ENCODE results near the gene CD38. TPM values are rescaled to one million over a fixed set of nuclear protein-coding genes. Genes with fewer than 3 reads are reported as not detected.

Gene CD38
- total RNA-seq, 3 donors from 2014 or later = 2.0 to 47.2 (median 2.6) TPM

DNA sequence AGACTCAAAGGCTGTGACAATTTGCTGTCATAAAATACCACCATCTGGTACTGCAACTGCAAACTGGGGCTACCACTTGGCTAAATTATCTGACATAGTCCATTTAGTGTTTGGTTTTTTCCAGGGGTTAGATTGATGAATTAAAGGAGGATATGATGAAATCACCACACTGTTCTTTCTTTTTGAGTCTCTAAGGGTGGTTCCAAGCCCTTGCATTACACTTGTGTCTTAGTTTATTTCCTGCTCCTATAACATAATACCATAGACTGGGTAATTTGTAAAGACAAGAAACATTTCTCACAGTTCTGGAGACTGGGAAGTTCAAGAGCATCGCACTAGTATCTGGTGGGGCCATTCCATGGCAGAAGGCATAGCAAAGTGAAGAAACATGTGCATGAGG, 32.0 kb upstream of the CD38 start:
- no peaks in the 10 kb centered on the region for H3K9me3 ChIP-seq
- DNase-seq (ENCODE audit: low spot score in 2 of 2) = no peak
- no peaks in the 10 kb centered on the region for H3K36me3 ChIP-seq

DNA sequence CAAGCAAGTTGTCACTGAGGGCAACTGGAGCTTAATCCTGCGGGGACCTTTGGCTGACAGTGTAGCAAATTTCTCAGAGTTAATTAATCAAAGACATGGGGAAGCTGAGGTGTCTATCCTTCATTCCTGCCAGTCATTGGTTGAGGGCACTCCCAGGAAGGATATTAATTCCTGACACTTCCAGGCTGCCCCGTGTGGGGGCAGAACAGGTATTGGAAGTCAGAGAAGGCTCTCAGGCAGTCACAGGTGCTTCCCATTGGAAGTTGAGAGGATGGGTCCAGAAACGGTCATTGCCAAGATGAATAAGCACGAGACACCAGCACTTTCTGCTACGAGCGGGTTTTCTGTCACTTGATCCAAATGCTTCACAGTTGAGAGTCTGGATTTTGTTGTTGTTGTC, 29.1 kb upstream of the CD38 start:
- H3K36me3 ChIP-seq = no peaks in the 10 kb centered on the region

More for the DNA sequence above, 32.0 kb upstream of the CD38 start:
- intact Hi-C loops (cut with DNase I; ENCODE audit: low total_unique reads) = no loop called here
- no peaks in the 10 kb centered on the region for H3K4me1 ChIP-seq
- no peaks in the 10 kb centered on the region for H3K27me3 ChIP-seq
- H3K4me3 ChIP-seq = no peak overlapping the region
- TF ChIP-seq POLR2A (IDR thresholded peaks at IDR 0.05) (no peak), POLR2AphosphoS5 (IDR thresholded peaks at IDR 0.05) (no peak)
- TF ChIP-seq, protein P1, sequence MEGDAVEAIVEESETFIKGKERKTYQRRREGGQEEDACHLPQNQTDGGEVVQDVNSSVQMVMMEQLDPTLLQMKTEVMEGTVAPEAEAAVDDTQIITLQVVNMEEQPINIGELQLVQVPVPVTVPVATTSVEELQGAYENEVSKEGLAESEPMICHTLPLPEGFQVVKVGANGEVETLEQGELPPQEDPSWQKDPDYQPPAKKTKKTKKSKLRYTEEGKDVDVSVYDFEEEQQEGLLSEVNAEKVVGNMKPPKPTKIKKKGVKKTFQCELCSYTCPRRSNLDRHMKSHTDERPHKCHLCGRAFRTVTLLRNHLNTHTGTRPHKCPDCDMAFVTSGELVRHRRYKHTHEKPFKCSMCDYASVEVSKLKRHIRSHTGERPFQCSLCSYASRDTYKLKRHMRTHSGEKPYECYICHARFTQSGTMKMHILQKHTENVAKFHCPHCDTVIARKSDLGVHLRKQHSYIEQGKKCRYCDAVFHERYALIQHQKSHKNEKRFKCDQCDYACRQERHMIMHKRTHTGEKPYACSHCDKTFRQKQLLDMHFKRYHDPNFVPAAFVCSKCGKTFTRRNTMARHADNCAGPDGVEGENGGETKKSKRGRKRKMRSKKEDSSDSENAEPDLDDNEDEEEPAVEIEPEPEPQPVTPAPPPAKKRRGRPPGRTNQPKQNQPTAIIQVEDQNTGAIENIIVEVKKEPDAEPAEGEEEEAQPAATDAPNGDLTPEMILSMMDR (IDR thresholded peaks at IDR 0.05) = no peak
- H3K27ac ChIP-seq = no peak overlapping the region

DNA sequence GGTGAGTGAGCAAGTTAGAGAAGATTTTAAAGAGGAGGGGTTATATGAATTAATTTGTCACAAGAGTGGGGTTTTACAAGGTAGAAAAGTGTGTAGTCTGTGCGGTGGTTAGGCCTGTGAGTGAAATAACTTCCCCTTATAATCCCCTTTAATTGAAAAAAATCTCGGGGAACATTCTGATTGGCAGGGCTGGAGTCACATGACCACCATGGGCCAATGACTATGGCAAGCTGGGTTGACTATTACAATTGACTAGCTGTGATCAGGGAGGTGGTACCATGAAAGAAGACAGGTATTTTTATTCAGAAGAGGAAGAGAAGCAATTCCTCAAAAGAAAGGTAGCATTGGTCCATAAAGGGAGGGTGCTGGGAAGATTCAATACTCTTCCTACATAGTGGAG, 27.0 kb upstream of the CD38 start:
- H3K4me3 ChIP-seq = no peak overlapping the region
- DNase-seq (ENCODE audit: low spot score in 2 of 2) = no peak
- TF ChIP-seq POLR2AphosphoS5 (IDR thresholded peaks at IDR 0.05) = no peak
- TF ChIP-seq, protein P1 (IDR thresholded peaks at IDR 0.05) = no peak
- TF ChIP-seq POLR2A (IDR thresholded peaks at IDR 0.05) = no peak
- H3K9me3 ChIP-seq = no peaks in the 10 kb centered on the region
- no peak overlapping the region for H3K27ac ChIP-seq
- no peaks in the 10 kb centered on the region for H3K36me3 ChIP-seq
- H3K27me3 ChIP-seq = no peaks in the 10 kb centered on the region
- H3K4me1 ChIP-seq = no peaks in the 10 kb centered on the region
- intact Hi-C loops (cut with DNase I; ENCODE audit: low total_unique reads) = no loop called here

More for the DNA sequence above, 29.1 kb upstream of the CD38 start:
- Histone ChIP-seq H3K27ac (no peak overlapping the region), H3K27me3 (no peaks in the 10 kb centered on the region), H3K9me3 (no peaks in the 10 kb centered on the region), H3K4me3 (no peak overlapping the region), H3K4me1 (no peaks in the 10 kb centered on the region)
- no peak for DNase-seq (ENCODE audit: low spot score in 2 of 2)
- TF ChIP-seq POLR2AphosphoS5 (IDR thresholded peaks at IDR 0.05) (no peak), POLR2A (IDR thresholded peaks at IDR 0.05) (no peak)
- TF ChIP-seq, protein P1 (IDR thresholded peaks at IDR 0.05) = no peak
- intact Hi-C loops (cut with DNase I; ENCODE audit: low total_unique reads) = no loop called here

DNA sequence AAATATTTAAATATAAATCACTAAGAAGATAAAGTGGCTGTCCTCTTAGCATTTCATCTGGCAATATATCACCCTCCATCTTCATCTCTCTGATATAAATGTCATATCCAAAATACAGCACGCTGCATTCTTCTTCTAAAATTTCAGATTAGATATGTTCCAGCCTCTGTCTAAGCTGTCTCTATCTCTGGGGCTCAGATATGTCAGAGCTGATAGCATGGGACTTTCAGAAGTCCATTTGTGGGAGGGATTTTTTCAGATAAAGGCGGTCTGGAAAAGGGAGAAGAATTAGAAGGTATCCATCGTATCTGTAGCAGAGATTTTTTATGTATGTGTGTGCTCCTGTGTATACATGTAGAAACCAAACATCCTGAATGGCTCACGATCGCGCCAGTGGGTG, 25.0 kb upstream of the CD38 start:
- Histone ChIP-seq H3K4me1 (no peaks in the 10 kb centered on the region), H3K4me3 (no peak overlapping the region), H3K36me3 (no peaks in the 10 kb centered on the region), H3K9me3 (no peaks in the 10 kb centered on the region), H3K27ac (no peak overlapping the region), H3K27me3 (no peaks in the 10 kb centered on the region)
- TF ChIP-seq, protein P1 (IDR thresholded peaks at IDR 0.05) = no peak
- TF ChIP-seq POLR2A (IDR thresholded peaks at IDR 0.05) = no peak
- no peak for TF ChIP-seq POLR2AphosphoS5 (IDR thresholded peaks at IDR 0.05)
- intact Hi-C loops (cut with DNase I; ENCODE audit: low total_unique reads) = no loop called here
- DNase-seq (ENCODE audit: low spot score in 2 of 2) = no peak

DNA sequence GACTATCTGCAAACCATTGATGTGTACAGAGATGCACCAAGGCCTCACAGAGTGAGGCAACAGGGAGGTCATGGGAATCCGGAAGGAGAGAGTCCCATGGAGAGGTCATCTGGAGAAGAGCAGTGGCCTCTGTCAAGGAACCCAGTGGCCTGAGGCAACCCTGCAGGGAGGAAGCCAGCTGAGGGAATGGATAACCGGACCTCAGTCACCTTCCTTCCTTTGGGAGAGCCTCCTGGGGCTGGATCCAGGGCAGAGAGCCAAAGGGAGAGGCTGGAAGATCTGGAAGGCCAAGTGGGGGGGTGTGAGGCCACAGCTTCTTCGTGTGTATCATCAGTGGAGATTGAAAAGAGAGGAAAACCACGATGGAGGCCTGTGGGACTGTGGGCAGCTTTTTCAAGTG, 24.3 kb upstream of the CD38 start:
- no peaks in the 10 kb centered on the region for H3K4me1 ChIP-seq
- H3K9me3 ChIP-seq = peaks cover 0 to 6% of the 10 kb centered on the region in 2 donors
- H3K27me3 ChIP-seq = no peaks in the 10 kb centered on the region
- H3K27ac ChIP-seq = no peak overlapping the region
- no peak for DNase-seq (ENCODE audit: low spot score in 2 of 2)
- intact Hi-C loops (cut with DNase I; ENCODE audit: low total_unique reads) = no loop called here
- no peak overlapping the region for H3K4me3 ChIP-seq
- TF ChIP-seq, protein P1 (IDR thresholded peaks at IDR 0.05) = no peak
- TF ChIP-seq POLR2A (IDR thresholded peaks at IDR 0.05) (no peak), POLR2AphosphoS5 (IDR thresholded peaks at IDR 0.05) (no peak)
- no peaks in the 10 kb centered on the region for H3K36me3 ChIP-seq
